Measurements from ENCODE around the gene RELL1.
A peak's percentile ranks its signal among the peaks of the same experiment; 100 is the strongest.

The RELL1 gene

GRCh38 chr4:37664696-37665095, 21.5 kb downstream of the RELL1 start:
- DNase-seq: no peak

- DNase-seq: no peak
These were observed 22.6 kb downstream of the RELL1 start for GRCh38 chr4:37663552-37663951.

- no peak for DNase-seq
These were observed 23.2 kb downstream of the RELL1 start for GRCh38 chr4:37662861-37663390.

- no peak for DNase-seq
These were observed 23.9 kb downstream of the RELL1 start for GRCh38 chr4:37662251-37662650.

GRCh38 chr4:37661772-37662171, 24.4 kb downstream of the RELL1 start:
- peak; percentile 33 for DNase-seq

- DNase-seq: no peak
These were observed 26.5 kb downstream of the RELL1 start for GRCh38 chr4:37659696-37660095.

GRCh38 chr4:37656649-37657048, 29.5 kb downstream of the RELL1 start:
- no peak for DNase-seq

GRCh38 chr4:37653601-37654000, 32.6 kb downstream of the RELL1 start:
- DNase-seq: no peak

- no peak for DNase-seq
These were observed 33.2 kb downstream of the RELL1 start for GRCh38 chr4:37652747-37653527.

- DNase-seq: no peak
These were observed 34.3 kb downstream of the RELL1 start for GRCh38 chr4:37651781-37652377.

GRCh38 chr4:37650481-37650880, 35.7 kb downstream of the RELL1 start:
- no peak for DNase-seq

GRCh38 chr4:37649268-37649667, 36.9 kb downstream of the RELL1 start:
- no peak for DNase-seq

GRCh38 chr4:37648084-37648817, 37.9 kb downstream of the RELL1 start:
- no peak for DNase-seq

GRCh38 chr4:37646247-37646646, 39.9 kb downstream of the RELL1 start:
- no peak for DNase-seq

- no peak for DNase-seq
These were observed 40.4 kb downstream of the RELL1 start for GRCh38 chr4:37645736-37646135.

- DNase-seq: no peak
These were observed 41.2 kb downstream of the RELL1 start for GRCh38 chr4:37644962-37645361.

- DNase-seq: no peak
These were observed 44.0 kb downstream of the RELL1 start for GRCh38 chr4:37641886-37642849.

GRCh38 chr4:37641352-37641751, 44.8 kb downstream of the RELL1 start:
- no peak for DNase-seq

- no peak for DNase-seq
These were observed 46.5 kb downstream of the RELL1 start for GRCh38 chr4:37639551-37640285.

GRCh38 chr4:37635155-37635554, 51.0 kb downstream of the RELL1 start:
- no peak for DNase-seq

GRCh38 chr4:37634180-37634579, 52.0 kb downstream of the RELL1 start:
- DNase-seq: no peak

GRCh38 chr4:37632836-37633235, 53.3 kb downstream of the RELL1 start:
- no peak for DNase-seq
